Activated CD4-positive, CD25-positive, alpha-beta regulatory T cell treated with anti-CD3 and anti-CD28 coated beads, Interleukin-2, amount 50 U/mL, for 16 hours (primary cell): ENCODE measurements around the gene DIP2C.
"Not testable (repeated sequence)": the region's sequence is repeated elsewhere in the genome, so short reads cannot be mapped to it uniquely, and the experiment has no call there.

ENCODE experiments used
- DNase-seq: peaks from one replicate; pipeline ENCODE4 v3.0.0-alpha.2; 2020; ENCODE audit warnings: low read depth, low spot score

The DIP2C gene

GRCh38 chr10:659688-660141 lies 29.8 kb downstream of the DIP2C start:
- no peak for DNase-seq

GRCh38 chr10:657816-658350 lies 31.6 kb downstream of the DIP2C start:
- not testable (repeated sequence) for DNase-seq

DNA sequence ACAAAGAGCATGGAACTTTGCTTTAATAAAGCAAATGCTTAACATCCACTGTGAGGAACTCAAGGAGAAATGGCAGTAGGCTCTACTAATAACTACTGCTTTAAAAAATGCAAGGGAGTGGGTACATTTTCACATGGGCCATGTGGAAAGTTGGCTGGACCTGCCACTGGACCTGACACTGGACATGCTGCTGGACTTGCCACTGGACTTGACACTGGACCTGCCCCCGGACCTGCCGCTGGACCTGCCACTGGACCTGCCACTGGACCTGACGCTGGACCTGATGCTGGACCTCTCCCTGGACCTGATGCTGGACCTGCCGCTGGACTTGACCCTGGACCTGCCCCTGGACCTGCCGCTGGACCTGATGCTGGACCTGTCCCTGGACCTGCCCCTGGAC lies 32.6 kb downstream of the DIP2C start:
- no peak for DNase-seq

DNA sequence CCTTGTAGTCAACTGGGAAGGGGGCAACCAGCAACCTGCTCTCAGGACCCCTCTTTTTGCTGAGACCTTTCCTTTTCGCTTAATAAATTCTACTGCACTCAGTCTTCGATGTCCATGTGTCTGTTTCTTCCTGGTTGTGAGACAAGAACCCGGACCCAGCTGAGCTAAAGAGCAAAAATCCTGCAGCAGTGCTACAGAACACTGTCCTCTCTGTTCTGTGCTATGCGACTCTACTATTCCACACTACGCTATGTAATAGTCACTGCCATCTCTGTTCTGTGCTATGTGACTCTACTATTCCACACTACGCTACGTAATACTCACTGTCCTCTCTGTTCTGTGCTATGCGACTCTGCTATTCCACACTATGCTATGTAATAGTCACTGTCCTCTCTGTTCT lies 34.3 kb downstream of the DIP2C start:
- no peak for DNase-seq

DNA sequence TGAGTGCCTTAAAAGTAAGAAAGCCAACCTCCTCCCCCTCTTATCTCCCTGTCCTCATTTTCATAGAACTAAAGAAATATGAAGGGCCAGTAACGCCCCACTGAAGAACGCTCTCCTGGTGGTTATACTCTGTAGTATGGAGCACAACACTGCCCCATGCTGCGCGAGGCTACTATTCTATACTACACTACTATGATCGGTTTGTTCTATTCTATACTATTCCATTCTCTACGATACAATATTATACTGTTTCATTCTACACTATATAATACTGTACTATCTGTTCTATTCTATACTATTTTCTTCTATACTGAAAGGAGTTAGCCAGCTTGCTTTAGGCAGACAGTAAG lies 34.8 kb downstream of the DIP2C start:
- DNase-seq: no peak

DNA sequence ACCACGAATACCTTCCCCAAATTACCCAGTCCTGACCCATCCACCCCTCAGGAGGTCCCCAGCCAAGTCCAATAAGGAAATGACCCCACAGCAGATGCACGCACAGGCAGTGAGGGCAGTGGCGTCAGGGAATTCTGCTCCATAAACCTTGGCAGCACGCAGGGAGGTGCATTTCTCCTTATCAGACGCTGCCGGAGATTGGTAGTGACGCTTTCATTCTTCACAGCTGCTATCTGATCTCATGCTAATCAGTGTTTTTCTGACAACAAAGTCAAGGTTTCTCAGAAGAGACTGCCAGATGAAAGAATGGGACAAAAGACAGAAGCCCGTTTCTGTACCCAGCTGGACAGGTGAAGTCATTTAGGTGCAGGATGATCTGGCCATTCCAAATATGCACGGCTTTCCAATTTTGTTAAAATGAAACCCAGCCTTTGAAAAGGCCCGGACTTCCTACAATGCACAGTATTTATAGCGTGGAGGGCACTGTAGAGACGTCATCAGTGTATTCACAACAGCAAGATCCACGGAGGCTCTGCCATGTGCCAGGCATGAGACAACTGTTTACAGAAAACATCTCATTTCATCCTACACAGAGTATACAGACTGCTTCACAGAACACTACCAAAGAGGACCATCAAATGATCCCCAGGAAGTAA lies 35.3 kb downstream of the DIP2C start:
- no peak for DNase-seq

DNA sequence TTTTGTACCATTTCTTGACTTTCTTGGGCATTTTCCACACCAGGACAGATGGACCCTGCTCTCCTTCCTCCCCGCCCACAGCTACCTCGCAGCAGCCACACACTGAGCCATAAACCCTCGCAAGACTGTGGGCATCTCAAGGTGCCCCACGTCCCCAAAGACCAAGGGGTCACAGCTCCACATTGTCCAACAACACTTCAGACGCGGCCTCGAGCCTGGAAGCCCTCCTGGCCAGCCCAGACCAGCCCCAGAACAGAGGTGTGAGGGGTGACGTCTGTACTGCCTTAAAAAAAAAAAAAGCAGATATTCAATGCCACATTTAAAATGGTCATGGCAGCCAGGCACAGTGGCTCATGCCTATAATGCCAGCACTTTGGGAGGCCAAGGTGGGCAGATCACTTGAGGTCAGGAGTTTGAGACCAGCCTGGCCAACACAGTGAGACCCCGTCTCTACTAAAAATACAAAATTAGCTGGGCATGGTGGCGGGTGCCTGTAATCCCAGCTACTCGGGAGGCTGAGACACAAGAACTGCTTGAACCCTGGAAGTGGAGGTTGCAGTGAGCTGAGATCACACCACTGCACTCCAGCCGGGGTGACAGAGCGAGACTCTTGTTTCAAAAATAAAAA lies 36.5 kb downstream of the DIP2C start:
- not testable (repeated sequence) for DNase-seq

GRCh38 chr10:652233-652632 lies 37.2 kb downstream of the DIP2C start:
- DNase-seq: no peak

DNA sequence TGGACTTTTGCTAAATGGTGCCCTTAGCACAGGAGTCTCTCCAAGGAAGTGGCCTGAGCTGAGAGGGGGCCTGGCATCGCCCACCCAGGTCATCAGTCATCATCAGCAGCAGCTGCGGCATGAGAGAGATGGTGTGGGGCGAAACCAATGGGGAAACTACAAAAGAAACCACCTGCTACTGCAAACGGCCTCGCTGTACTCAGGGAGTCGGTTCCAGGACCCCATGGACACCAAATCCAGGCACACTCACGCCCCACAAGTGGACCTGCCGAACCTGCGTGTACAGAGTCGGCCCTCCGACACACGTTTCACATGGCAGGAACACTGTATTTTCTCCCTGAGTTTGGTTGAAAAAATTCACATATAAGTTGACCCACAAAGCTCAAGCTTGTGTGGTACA lies 37.8 kb downstream of the DIP2C start:
- no peak for DNase-seq

DNA sequence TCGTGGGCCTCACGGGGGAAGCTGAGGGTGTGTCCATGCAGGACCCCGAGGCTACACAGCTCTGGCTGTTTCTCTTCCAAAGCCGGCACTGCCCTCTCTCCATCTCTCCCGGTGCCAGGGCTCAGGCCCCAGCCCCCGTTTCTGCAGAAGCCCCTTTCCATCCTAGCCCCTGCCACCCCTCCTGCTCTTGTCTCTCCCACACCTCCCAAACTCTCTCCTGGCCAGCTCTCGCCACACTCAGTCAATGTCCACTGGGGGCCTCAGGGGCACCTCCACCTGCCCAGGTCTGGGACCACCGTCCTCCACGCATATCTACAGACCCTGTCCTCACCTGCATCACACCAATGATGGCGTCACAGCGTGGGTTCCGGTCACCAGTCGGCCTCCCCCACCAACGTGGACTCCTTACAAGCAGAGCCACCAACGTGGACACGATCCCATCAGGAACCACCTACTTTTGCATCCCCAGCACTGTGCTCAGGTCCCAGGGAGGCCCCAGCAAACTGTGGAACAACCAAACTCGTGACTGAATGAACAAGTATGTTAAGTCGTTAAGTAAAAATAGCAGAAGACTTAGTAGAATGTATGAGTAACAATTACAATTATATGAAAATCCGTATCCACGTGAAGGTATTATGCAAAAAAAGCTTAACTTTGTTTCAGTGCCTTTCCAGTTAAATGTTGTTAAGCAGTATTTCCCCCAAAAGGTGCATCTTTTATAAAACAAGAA lies 38.4 kb downstream of the DIP2C start:
- no peak for DNase-seq

DNA sequence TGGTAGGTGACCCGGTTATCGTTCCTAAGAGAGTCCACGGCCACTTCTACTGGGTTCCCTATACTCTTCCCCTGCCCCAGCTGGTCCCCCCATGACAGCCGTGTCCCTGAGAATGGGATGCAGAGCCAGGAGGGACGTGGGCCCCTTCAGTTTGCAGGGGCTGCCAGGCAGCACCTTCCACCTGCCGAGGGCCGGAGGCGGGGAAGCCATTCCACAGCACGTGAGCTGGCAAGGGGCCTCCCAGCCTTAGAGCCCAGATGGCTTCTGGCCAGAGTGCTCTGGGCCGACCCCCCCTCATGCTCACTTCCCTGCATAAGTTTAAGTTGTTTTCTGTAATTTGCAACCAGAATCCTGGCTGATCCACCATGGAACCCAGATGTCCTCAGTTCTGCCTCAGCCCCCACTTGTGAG lies 39.0 kb downstream of the DIP2C start:
- DNase-seq: no peak

- no peak for DNase-seq
Measured at GRCh38 chr10:649798-650440, 39.5 kb downstream of the DIP2C start.

DNA sequence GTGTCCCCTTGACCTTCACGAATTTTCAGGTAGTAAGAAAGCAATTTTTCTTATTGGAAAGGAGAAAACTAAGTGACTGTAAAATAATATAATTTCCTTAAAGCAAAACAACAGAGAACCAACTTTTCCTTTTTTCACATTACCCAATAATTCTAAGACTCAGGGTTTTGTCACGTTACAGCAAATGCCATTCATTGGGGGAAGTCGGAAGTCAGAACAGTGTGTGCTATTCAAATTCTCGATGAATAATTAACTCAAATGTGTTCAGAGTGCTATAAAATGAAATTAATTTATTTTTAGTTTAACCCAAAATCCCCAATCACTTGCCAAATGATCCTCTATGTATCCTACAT lies 40.0 kb downstream of the DIP2C start:
- no peak for DNase-seq

GRCh38 chr10:647019-647418 lies 42.4 kb downstream of the DIP2C start:
- DNase-seq: not testable (repeated sequence)

- DNase-seq: no peak
Measured at GRCh38 chr10:646118-646524, 43.3 kb downstream of the DIP2C start.

GRCh38 chr10:644943-645334 lies 44.5 kb downstream of the DIP2C start:
- DNase-seq: no peak

DNA sequence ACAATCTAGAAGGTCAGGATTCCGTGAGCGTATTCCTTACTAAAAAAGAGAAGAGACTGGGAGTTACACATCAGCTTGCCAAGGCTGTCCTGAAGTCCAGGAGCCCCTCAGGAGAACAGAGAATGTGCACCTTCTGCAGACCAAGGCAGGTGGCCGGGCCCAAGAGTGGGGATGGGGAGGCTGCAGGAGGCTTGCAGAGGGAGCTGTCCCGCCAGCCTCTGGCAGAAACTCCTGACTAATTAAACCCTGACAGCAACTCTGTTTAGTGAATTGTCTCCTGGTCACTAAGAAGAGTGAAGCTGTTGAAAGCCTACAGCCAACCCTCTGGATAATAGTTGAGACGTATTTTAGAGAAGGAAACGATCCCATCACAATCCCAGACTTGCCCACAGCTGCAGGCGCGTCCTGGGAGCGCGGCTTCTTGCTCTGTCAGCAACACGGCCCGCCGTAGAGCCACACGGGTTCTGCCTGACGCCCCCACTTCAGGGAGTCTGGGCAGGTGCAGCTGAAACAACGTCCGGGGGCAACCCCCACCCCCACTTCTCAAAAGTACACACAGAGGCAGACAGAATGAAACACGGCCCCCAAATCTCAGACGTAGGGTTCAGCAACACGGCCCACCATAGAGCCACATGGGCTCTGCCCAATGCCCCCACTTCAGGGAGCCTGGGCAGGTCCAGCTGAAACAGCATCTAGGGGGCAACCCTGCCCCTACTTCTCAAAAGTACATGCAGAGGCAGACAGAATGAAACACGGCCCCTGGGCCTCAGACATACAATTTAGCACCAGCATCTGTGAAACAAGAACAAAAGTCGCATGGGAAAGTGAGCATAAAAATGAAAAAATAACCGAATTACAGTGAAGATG lies 45.2 kb downstream of the DIP2C start:
- DNase-seq: no peak

DNA sequence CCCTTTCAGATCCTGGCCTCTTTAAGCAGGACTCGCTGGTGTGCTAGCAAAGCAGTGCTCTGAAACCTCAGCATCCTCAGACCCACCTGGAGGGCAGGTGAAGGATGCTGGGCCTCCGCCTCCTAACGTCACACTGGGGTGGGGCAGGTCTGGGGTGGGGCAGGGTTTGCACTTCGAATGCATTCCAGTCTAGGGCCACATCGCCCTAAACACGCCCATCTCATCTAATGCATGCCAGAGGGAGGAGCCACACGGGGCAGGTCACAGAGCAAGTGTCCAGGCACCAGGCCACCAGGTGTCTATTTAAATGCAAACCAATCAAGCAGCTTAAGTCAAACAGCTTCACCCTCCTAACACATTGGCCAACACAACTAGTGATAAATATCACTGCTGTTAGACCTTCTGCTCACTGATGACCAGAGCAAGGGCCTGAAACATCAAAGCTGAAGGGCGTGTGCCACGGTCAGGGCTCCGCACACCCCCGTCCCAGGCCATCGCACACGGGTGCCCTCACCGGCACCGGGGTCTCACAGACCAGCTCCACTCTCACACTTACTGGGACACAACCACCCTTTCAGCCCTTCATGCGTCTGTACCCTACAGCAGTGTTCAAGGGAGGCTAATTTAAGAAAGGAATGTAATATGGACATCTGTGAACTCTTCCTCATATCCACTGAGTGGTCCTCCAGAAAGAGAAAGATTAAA lies 47.1 kb downstream of the DIP2C start:
- DNase-seq: no peak

- DNase-seq: no peak
Measured at GRCh38 chr10:641149-642010, 48.1 kb downstream of the DIP2C start.

- no peak for DNase-seq
Measured at GRCh38 chr10:640673-641045, 48.8 kb downstream of the DIP2C start.
